RKO (cell line): ENCODE results near the gene PPP1R13B.

Experiments used
- DNase-seq: peaks from one replicate; pipeline ENCODE4 v3.0.0-alpha.2; 2016; ENCODE audit warnings: low spot score

The PPP1R13B gene

GRCh38 chr14:103741876-103742275 lies 105.5 kb downstream of the PPP1R13B start:
- DNase-seq, result no peak

GRCh38 chr14:103740991-103741689 lies 106.2 kb downstream of the PPP1R13B start:
- no peak for DNase-seq

- no peak for DNase-seq
Observed at GRCh38 chr14:103739793-103740501, 107.4 kb downstream of the PPP1R13B start.

- no peak for DNase-seq
Observed at GRCh38 chr14:103739466-103739792, 107.9 kb downstream of the PPP1R13B start.

GRCh38 chr14:103738701-103739451 lies 108.5 kb downstream of the PPP1R13B start:
- no peak for DNase-seq

- DNase-seq, result no peak
Observed at GRCh38 chr14:103738166-103738565, 109.2 kb downstream of the PPP1R13B start.

- DNase-seq, result no peak
Observed at GRCh38 chr14:103737432-103738045, 109.8 kb downstream of the PPP1R13B start.

- DNase-seq, result no peak
Observed at GRCh38 chr14:103736546-103737431, 110.6 kb downstream of the PPP1R13B start.

GRCh38 chr14:103735815-103736545 lies 111.4 kb downstream of the PPP1R13B start:
- no peak for DNase-seq

- DNase-seq, result no peak
Observed at GRCh38 chr14:103735439-103735814, 111.9 kb downstream of the PPP1R13B start.

- no peak for DNase-seq
Observed at GRCh38 chr14:103735022-103735421, 112.4 kb downstream of the PPP1R13B start.

- DNase-seq, result no peak
Observed at GRCh38 chr14:103734081-103734888, 113.1 kb downstream of the PPP1R13B start.

GRCh38 chr14:103733651-103734050 lies 113.7 kb downstream of the PPP1R13B start:
- no peak for DNase-seq

GRCh38 chr14:103732868-103733620 lies 114.3 kb downstream of the PPP1R13B start:
- no peak for DNase-seq

- DNase-seq, result no peak
Observed at GRCh38 chr14:103731916-103732867, 115.2 kb downstream of the PPP1R13B start.

GRCh38 chr14:103731481-103731880 lies 115.9 kb downstream of the PPP1R13B start:
- DNase-seq, result no peak

GRCh38 chr14:103730490-103731035 lies 116.8 kb downstream of the PPP1R13B start:
- DNase-seq, result no peak
